Transverse colon (tissue), 4 donors: ENCODE measurements around the gene QSER1.

Source experiments
- CTCF ChIP-seq, 5 experiments: fragments of 200-600 bp in 3 of 5; fragments of 450-650 bp in 2 of 5; sonication (generic) in 3 of 5; IDR thresholded peaks; 1 replicate in 2 of 5; 2 replicates in 3 of 5; pipeline ENCODE4 v1.5.1; 2016 to 2017; ENCODE audit warnings: antibody characterized with exemption in 5 of 5, inconsistent platforms in 3 of 5, mild to moderate bottlenecking in 2 of 5, moderate library complexity in 1 of 5
- POLR2A ChIP-seq: fragments of 450-650 bp; IDR thresholded peaks from one replicate; pipeline ENCODE4 v1.6.1; 2016; ENCODE audit warnings: antibody characterized with exemption, mild to moderate bottlenecking, moderate library complexity
- POLR2AphosphoS5 ChIP-seq, 3 donors: sonication (generic); formaldehyde crosslinking; IDR thresholded peaks; one replicate each; pipeline ENCODE4 v1.6.1; 2016; ENCODE audit warnings: antibody characterized with exemption in 3 of 3

- TF ChIP-seq POLR2A = no peak
- no peak for TF ChIP-seq CTCF (IDR thresholded peaks at IDR 0.05)
- no peak for TF ChIP-seq POLR2AphosphoS5 (IDR thresholded peaks at IDR 0.05)
Measured at GRCh38 chr11:32991898-32992297, 99.3 kb downstream of the QSER1 start.
